SU-DHL-6 (cell line): ENCODE measurements around the gene ANKRD29.

Experiments used
- EZH2phosphoT487 ChIP-seq: fragments of 200-600 bp; sonication (generic), shearing (Covaris generic); conservative IDR thresholded peaks from 2 replicates; pipeline ENCODE4 v1.6.1; 2018; ENCODE audit warnings: mild to moderate bottlenecking, antibody characterized with exemption, low read length, moderate library complexity, mixed read lengths
- TF ChIP-seq, protein P1 (sequence below): fragments of 200-600 bp; sonication (generic); IDR thresholded peaks from one replicate; pipeline ENCODE4 v1.5.1; 2017; ENCODE audit warnings: antibody characterized with exemption, mild to moderate bottlenecking, low read length, moderate library complexity; ENCODE audit not compliant: insufficient read depth, poor library complexity, severe bottlenecking

DNA sequence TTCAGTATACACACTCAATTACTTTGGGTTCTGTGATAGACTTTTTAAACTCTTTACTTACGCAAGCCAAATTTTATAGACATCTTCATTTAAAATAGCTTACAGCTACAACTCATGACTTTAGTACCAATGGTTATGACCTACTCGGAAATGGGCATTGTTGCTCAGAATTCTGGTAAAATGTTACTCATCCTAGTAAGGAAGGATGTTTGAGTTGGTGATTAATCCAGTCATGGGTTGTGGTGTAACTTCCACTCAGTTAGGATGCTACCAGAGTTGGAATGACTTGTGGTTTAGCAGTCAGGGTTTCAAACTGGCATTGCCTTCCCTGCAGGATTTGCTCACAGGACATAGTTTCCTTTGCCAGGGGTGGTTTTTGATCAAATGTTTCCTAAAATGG lies 69.0 kb downstream of the ANKRD29 start:
- TF ChIP-seq, protein P1, sequence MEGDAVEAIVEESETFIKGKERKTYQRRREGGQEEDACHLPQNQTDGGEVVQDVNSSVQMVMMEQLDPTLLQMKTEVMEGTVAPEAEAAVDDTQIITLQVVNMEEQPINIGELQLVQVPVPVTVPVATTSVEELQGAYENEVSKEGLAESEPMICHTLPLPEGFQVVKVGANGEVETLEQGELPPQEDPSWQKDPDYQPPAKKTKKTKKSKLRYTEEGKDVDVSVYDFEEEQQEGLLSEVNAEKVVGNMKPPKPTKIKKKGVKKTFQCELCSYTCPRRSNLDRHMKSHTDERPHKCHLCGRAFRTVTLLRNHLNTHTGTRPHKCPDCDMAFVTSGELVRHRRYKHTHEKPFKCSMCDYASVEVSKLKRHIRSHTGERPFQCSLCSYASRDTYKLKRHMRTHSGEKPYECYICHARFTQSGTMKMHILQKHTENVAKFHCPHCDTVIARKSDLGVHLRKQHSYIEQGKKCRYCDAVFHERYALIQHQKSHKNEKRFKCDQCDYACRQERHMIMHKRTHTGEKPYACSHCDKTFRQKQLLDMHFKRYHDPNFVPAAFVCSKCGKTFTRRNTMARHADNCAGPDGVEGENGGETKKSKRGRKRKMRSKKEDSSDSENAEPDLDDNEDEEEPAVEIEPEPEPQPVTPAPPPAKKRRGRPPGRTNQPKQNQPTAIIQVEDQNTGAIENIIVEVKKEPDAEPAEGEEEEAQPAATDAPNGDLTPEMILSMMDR: no peak
- TF ChIP-seq EZH2phosphoT487: no peak
